ENCODE results near the gene ATF2.

DNA sequence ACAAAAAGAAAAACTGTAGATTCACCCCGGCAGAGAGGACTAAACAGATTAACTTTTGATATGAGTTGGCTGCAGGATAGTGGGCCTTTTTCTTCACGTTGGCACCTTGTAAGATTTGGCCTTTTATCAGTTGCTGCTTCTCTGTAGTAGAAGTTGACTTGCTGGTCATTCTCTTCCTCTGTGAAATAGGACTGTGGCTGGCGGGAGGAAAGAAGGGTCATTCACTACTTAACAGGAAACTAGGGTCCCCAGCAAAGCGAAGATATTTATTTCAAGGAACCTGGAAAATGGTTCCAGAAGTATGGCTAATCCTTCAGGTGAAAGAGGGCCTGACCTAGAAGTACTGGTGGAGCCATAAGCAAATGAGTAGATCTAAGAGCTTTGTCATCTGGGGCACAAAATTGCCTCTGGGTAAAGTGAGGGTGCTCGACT, 13.9 kb upstream of the ATF2 start:
- TF ChIP-seq POLR2A (IDR thresholded peaks at IDR 0.05; ENCODE audit: low read depth, low read length) (no peak), POLR2AphosphoS5 (IDR thresholded peaks at IDR 0.05; ENCODE audit: low read depth, low read length) (no peak), TAF1 (IDR thresholded peaks at IDR 0.05; ENCODE audit: borderline replicate concordance, low read depth, low read length) (no peak)
